Uterus (tissue), 4 donors: ENCODE results near the gene CCT3. TPM values are rescaled to one million over a fixed set of nuclear protein-coding genes. Genes with fewer than 3 reads are reported as not detected.
A peak's percentile ranks its signal among the peaks of the same experiment; 100 is the strongest.

Experiments
- DNase-seq, 2 donors: peaks; one replicate each; pipeline ENCODE4 v3.0.0-alpha.2; 2019 to 2020
- H3K27ac ChIP-seq, 2 donors: fragments of 200-600 bp; sonication (generic); 1 replicate in 1 of 2; 2 replicates in 1 of 2; pipeline ENCODE4 v1.5.1; 2016 to 2018
- H3K27me3 ChIP-seq, 2 donors: fragments of 200-600 bp; sonication (generic); one replicate each; pipeline ENCODE4 v1.5.1; 2018 to 2019; ENCODE audit warnings: control low read depth in 1 of 2
- H3K36me3 ChIP-seq, 2 donors: fragments of 200-600 bp; sonication (generic); one replicate each; pipeline ENCODE4 v1.5.1; 2019; ENCODE audit warnings: control low read depth in 1 of 2
- H3K4me1 ChIP-seq, 2 donors: fragments of 200-600 bp; sonication (generic); one replicate each; pipeline ENCODE4 v1.5.1; 2018 to 2019; ENCODE audit warnings: control low read depth in 1 of 2
- H3K4me3 ChIP-seq, 2 donors: fragments of 200-600 bp; sonication (generic); 1 replicate in 1 of 2; 2 replicates in 1 of 2; pipeline ENCODE4 v1.5.1; 2018 to 2019; ENCODE audit warnings: mild to moderate bottlenecking in 1 of 2
- H3K9me3 ChIP-seq, 2 donors: fragments of 200-600 bp; sonication (generic); one replicate each; pipeline ENCODE4 v1.5.1; 2019; ENCODE audit warnings: control low read depth in 1 of 2
- CTCF ChIP-seq, 4 experiments: fragments of 200-600 bp in 2 of 4; fragments of 450-650 bp in 2 of 4; sonication (generic) in 2 of 4; IDR thresholded peaks; one replicate each; pipeline ENCODE4 v1.5.1; 2016 to 2019; ENCODE audit warnings: antibody characterized with exemption in 4 of 4, mild to moderate bottlenecking in 2 of 4, moderate library complexity in 1 of 4
- POLR2A ChIP-seq, 2 donors: fragments of 450-650 bp; IDR thresholded peaks; one replicate each; pipeline ENCODE4 v1.6.1; 2016; ENCODE audit warnings: antibody characterized with exemption in 2 of 2, mild to moderate bottlenecking in 1 of 2, moderate library complexity in 1 of 2
- intact Hi-C: fragments of 100-400 bp; cut with DNase I; formaldehyde crosslinking; loops from one replicate; pipeline ENCODE4 v1.15.1; 2023; ENCODE audit warnings: low total_unique reads
- total RNA-seq, 4 donors: library from RNA; depleted of rRNA in 3 of 4; stranded (reverse); fragments of >200 nt in 3 of 4; gene quantifications; one replicate each; pipeline versions ENCODE4 v1.1.0 to v1.2.4, GENCODE V29; 2014 to 2023
- donor health status: DM: yes; HTN: yes; CAD: no.

Gene CCT3
- total RNA-seq, 4 donors from 2014 or later = 114 to 267 (median 192) TPM

GRCh38 chr1:156320560-156320959 is 17.5 kb downstream of the CCT3 start:
- intact Hi-C loops = no loop called here
- Histone ChIP-seq H3K36me3 (no peaks in the 10 kb centered on the region), H3K4me3 (no peak overlapping the region), H3K4me1 (no peaks in the 10 kb centered on the region), H3K27ac (no peak overlapping the region), H3K27me3 (no peaks in the 10 kb centered on the region), H3K9me3 (no peaks in the 10 kb centered on the region)
- TF ChIP-seq POLR2A (IDR thresholded peaks at IDR 0.05) (no peak), CTCF (IDR thresholded peaks at IDR 0.05) (no peak)
- no peak for DNase-seq

GRCh38 chr1:156319664-156320063 is 18.4 kb downstream of the CCT3 start:
- Histone ChIP-seq H3K27ac (no peak overlapping the region), H3K36me3 (no peaks in the 10 kb centered on the region), H3K9me3 (no peaks in the 10 kb centered on the region), H3K27me3 (no peaks in the 10 kb centered on the region), H3K4me1 (no peaks in the 10 kb centered on the region), H3K4me3 (no peak overlapping the region)
- intact Hi-C loops = no loop called here
- TF ChIP-seq CTCF (IDR thresholded peaks at IDR 0.05) (peak in 2 of 4 experiments; percentile 9 to 24), POLR2A (IDR thresholded peaks at IDR 0.05) (no peak)
- DNase-seq = no peak

DNA sequence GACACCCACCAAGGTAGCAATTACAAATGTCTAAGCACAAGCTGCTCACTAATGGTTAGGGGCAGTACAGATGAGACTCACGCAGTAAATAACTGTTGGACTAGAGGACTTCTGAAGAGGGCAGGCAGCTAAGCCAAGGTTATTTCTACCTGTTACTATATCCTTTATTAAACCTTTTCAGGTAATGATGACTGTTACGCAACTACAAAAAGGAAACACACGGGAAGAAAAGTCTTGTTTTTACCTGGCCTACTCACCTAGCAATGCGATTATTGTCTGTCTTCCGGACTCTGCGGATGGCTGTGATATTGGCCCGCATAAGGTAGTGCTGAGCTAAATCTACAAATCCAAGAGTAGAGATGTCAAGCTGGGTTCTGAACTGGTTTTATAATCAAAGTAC is 21.2 kb downstream of the CCT3 start:
- Histone ChIP-seq H3K36me3 (no peaks in the 10 kb centered on the region), H3K9me3 (no peaks in the 10 kb centered on the region), H3K27me3 (no peaks in the 10 kb centered on the region), H3K27ac (no peak overlapping the region), H3K4me1 (no peaks in the 10 kb centered on the region), H3K4me3 (no peak overlapping the region)
- no peak for TF ChIP-seq POLR2A (IDR thresholded peaks at IDR 0.05)
- TF ChIP-seq CTCF (IDR thresholded peaks at IDR 0.05) = no peak
- DNase-seq = no peak
- intact Hi-C loops = no loop called here

GRCh38 chr1:156310962-156311361 is 27.1 kb downstream of the CCT3 start:
- no peak overlapping the region for H3K27ac ChIP-seq
- no peaks in the 10 kb centered on the region for H3K36me3 ChIP-seq
- no peak for DNase-seq
- H3K27me3 ChIP-seq = no peaks in the 10 kb centered on the region
- intact Hi-C loops = no loop called here
- no peaks in the 10 kb centered on the region for H3K4me1 ChIP-seq
- H3K9me3 ChIP-seq = no peaks in the 10 kb centered on the region
- H3K4me3 ChIP-seq = no peak overlapping the region
- no peak for TF ChIP-seq CTCF (IDR thresholded peaks at IDR 0.05)
- no peak for TF ChIP-seq POLR2A (IDR thresholded peaks at IDR 0.05)

GRCh38 chr1:156308078-156308477 is 30.0 kb downstream of the CCT3 start:
- no peaks in the 10 kb centered on the region for H3K9me3 ChIP-seq
- no peak for DNase-seq
- H3K4me3 ChIP-seq = no peak overlapping the region
- TF ChIP-seq CTCF (IDR thresholded peaks at IDR 0.05) (no peak), POLR2A (IDR thresholded peaks at IDR 0.05) (no peak)
- H3K27ac ChIP-seq = peak overlapping the region in 1 of 2 donors; percentile 45
- H3K4me1 ChIP-seq = no peaks in the 10 kb centered on the region
- no peaks in the 10 kb centered on the region for H3K27me3 ChIP-seq
- no peaks in the 10 kb centered on the region for H3K36me3 ChIP-seq
- intact Hi-C loops = no loop called here
